ENCODE results near the gene BCAP31.

The BCAP31 gene

GRCh38 chrX:153724252-153725038 lies at the start of gene BCAP31, which contains the start of gene ABCD1:
Gene BCAP31 (minus strand): TSS chrX:153724387. CDS start chrX:153723244, 1,143 bp downstream.
Gene ABCD1 (plus strand): TSS chrX:153724856. CDS start chrX:153725267, 411 bp downstream.
- peak; percentile 72 to 75 for DNase-seq (ENCODE audit: low read depth in 2 of 2)

- no peak for DNase-seq (ENCODE audit: low read depth in 2 of 2)
These were observed 49.0 kb upstream of the BCAP31 start for GRCh38 chrX:153773218-153773611.

- no peak for DNase-seq (ENCODE audit: low read depth in 2 of 2)
These were observed 48.4 kb upstream of the BCAP31 start for GRCh38 chrX:153772316-153773217.

GRCh38 chrX:153771415-153772315 lies 47.5 kb upstream of the BCAP31 start:
- no peak for DNase-seq (ENCODE audit: low read depth in 2 of 2)

- no peak for DNase-seq (ENCODE audit: low read depth in 2 of 2)
These were observed 46.6 kb upstream of the BCAP31 start for GRCh38 chrX:153770601-153771414.

- no peak for DNase-seq (ENCODE audit: low read depth in 2 of 2)
These were observed 45.8 kb upstream of the BCAP31 start for GRCh38 chrX:153769865-153770600.

GRCh38 chrX:153769158-153769864 lies 45.1 kb upstream of the BCAP31 start:
- no peak for DNase-seq (ENCODE audit: low read depth in 2 of 2)

GRCh38 chrX:153768311-153769157 lies 44.3 kb upstream of the BCAP31 start:
- DNase-seq (ENCODE audit: low read depth in 2 of 2), result no peak

GRCh38 chrX:153767674-153768055 lies 43.5 kb upstream of the BCAP31 start:
- DNase-seq (ENCODE audit: low read depth in 2 of 2), result no peak

- no peak for DNase-seq (ENCODE audit: low read depth in 2 of 2)
These were observed 42.9 kb upstream of the BCAP31 start for GRCh38 chrX:153766871-153767673.

GRCh38 chrX:153766098-153766817 lies 42.1 kb upstream of the BCAP31 start:
- peak; percentile 31 to 39 for DNase-seq (ENCODE audit: low read depth in 2 of 2)

GRCh38 chrX:153765138-153766079 lies 41.2 kb upstream of the BCAP31 start:
- DNase-seq (ENCODE audit: low read depth in 2 of 2), result no peak

GRCh38 chrX:153764786-153765137 lies 40.6 kb upstream of the BCAP31 start:
- DNase-seq (ENCODE audit: low read depth in 2 of 2), result no peak

GRCh38 chrX:153763989-153764755 lies 40.0 kb upstream of the BCAP31 start, which contains the start of gene PLXNB3:
Gene PLXNB3 (plus strand): TSS chrX:153764249. CDS start chrX:153765536, 1,287 bp downstream.
- peak; percentile 43 to 53 for DNase-seq (ENCODE audit: low read depth in 2 of 2)
